ENCODE data around the gene KCNN3. TPM values are rescaled to one million over a fixed set of nuclear protein-coding genes. Genes with fewer than 3 reads are reported as not detected.
"Not testable (repeated sequence)": the region's sequence is repeated elsewhere in the genome, so short reads cannot be mapped to it uniquely, and the experiment has no call there.

Gene KCNN3
- 30.8 and 41.3 TPM in 2 replicates for total RNA-seq
- 5.5 TPM for polyA plus RNA-seq (2012)

GRCh38 chr1:154870115-154870571 is at the start of gene KCNN3:
Gene KCNN3, minus strand, starts transcription at chr1:154870281. Its CDS starts 317 bp downstream, at chr1:154869964.
- peak; percentile 97 for DNase-seq (ENCODE audit: low read depth)

- DNase-seq (ENCODE audit: low read depth) = no peak
These were observed 43.2 kb upstream of the KCNN3 start for GRCh38 chr1:154913273-154913672.

GRCh38 chr1:154912755-154913154 is 42.7 kb upstream of the KCNN3 start:
- DNase-seq (ENCODE audit: low read depth) = no peak

- DNase-seq (ENCODE audit: low read depth) = no peak
These were observed 41.8 kb upstream of the KCNN3 start for GRCh38 chr1:154911691-154912550.

- DNase-seq (ENCODE audit: low read depth) = no peak
These were observed 40.8 kb upstream of the KCNN3 start for GRCh38 chr1:154910851-154911250.

GRCh38 chr1:154908937-154909336 is 38.9 kb upstream of the KCNN3 start:
- no peak for DNase-seq (ENCODE audit: low read depth)

- not testable (repeated sequence) for DNase-seq (ENCODE audit: low read depth)
These were observed 38.0 kb upstream of the KCNN3 start for GRCh38 chr1:154908129-154908528.

GRCh38 chr1:154906621-154907081 is 36.6 kb upstream of the KCNN3 start:
- DNase-seq (ENCODE audit: low read depth) = peak; percentile 29

GRCh38 chr1:154902938-154903566 is 33.0 kb upstream of the KCNN3 start:
- DNase-seq (ENCODE audit: low read depth) = no peak

- DNase-seq (ENCODE audit: low read depth) = no peak
These were observed 31.5 kb upstream of the KCNN3 start for GRCh38 chr1:154901591-154901990.

- DNase-seq (ENCODE audit: low read depth) = no peak
These were observed 29.0 kb upstream of the KCNN3 start for GRCh38 chr1:154899041-154899440.

GRCh38 chr1:154896771-154897286 is 26.7 kb upstream of the KCNN3 start:
- DNase-seq (ENCODE audit: low read depth) = no peak

- DNase-seq (ENCODE audit: low read depth) = no peak
These were observed 25.7 kb upstream of the KCNN3 start for GRCh38 chr1:154895798-154896197.

GRCh38 chr1:154891452-154891851 is 21.4 kb upstream of the KCNN3 start:
- no peak for DNase-seq (ENCODE audit: low read depth)

- DNase-seq (ENCODE audit: low read depth) = no peak
These were observed 18.7 kb upstream of the KCNN3 start for GRCh38 chr1:154888757-154889156.

- DNase-seq (ENCODE audit: low read depth) = no peak
These were observed 16.4 kb upstream of the KCNN3 start for GRCh38 chr1:154886281-154887015.

- no peak for DNase-seq (ENCODE audit: low read depth)
These were observed 15.0 kb upstream of the KCNN3 start for GRCh38 chr1:154884869-154885701.

- no peak for DNase-seq (ENCODE audit: low read depth)
These were observed 14.1 kb upstream of the KCNN3 start for GRCh38 chr1:154883919-154884868.

- DNase-seq (ENCODE audit: low read depth) = no peak
These were observed 11.9 kb upstream of the KCNN3 start for GRCh38 chr1:154881820-154882535.

Data from myocyte (in vitro differentiated cells).